ENCODE measurements around the gene TBXAS1.
"Not testable (repeated sequence)": the region's sequence is repeated elsewhere in the genome, so short reads cannot be mapped to it uniquely, and the experiment has no call there.

Gene TBXAS1

DNA sequence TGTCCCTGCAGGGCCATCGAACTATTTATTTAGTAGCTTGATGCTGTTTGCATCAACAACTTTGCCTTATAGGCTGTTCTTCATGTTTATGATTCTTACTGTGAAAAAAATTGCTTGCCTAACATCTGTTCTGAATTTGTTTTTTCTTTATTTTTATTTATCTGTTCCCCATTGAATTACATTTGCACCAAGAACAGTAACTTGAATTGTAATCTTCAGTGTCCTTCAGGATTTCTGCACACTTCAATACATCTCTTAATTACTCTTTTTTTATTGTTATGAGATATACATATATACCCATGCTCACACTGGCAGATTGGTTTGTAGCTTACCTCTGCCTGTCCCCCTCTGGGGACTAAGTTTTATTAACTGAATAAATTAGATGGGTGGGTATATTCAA lies 64.4 kb downstream of the TBXAS1 start:
- DNase-seq (ENCODE audit: low spot score), result no peak

DNA sequence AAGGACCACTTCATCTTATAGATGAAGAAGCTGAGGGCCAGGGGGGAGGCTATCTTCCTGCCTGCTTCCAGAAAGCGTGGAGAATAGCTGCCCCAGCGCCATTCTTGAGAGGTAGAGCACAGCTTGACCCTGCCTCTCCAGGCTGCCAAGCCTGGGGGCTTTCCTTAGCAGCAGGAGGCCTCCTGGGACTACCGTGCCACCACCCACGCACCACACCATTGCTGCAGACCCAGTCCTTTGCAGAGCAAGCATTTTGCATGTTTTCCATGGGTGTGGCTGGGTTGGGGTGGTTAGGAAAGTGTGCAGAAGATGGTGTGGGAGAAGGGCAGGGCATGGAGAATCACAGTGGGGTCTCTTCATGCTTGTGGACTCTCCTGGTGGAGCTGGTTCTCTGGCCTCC lies 64.9 kb downstream of the TBXAS1 start:
- no peak for DNase-seq (ENCODE audit: low spot score)

DNA sequence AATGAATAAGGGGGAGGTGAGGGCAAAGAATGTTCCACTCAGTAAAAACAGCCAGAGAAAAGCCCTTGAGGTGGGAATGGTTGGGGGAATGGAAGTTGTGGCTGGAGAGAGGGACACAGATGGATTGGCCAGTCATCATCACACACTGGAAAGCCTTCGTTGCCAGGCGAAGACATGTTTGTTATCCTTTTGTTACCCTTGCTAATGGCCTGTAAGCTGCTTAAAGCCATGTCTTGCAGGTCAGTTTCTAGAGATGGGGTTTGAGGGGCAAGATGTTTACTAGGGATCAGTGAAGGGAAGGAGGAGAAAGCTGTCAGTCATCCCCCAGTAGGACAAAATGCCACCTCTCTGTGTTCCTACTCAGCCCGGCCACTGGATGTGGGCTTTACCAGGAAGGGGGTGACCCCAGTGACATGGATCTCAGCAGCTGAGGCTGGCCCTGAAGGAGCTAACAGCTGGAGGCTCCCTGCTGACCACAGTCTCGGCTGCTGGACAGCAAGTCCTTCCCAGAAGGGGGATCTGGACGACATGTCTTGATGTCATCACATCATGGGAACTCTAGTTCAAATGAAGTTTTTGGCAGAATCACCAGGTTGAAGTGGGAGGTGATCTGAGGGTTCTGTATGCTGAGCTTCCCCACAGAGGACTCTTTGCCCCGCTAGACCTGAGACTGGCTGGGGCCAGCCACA lies 66.2 kb downstream of the TBXAS1 start:
- no peak for DNase-seq (ENCODE audit: low spot score)

DNA sequence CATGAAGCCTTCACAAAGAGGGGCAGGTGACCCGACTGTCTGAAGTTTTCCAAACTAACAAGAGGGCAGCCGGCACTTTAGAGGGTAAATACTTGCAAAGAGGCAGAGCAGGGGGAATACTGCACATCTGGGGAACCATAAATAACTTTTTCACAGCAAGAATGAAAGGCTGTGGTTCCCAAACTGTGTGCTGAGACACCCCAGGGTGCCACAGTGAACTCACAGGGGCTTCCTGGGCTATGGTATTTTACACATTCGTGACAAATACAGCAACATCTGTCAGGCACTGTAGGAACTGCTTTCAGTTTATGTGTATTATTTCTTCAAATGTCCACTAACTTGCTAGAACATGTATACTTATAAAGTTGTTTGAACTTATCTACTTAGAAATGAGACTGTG lies 67.2 kb downstream of the TBXAS1 start:
- no peak for DNase-seq (ENCODE audit: low spot score)

DNA sequence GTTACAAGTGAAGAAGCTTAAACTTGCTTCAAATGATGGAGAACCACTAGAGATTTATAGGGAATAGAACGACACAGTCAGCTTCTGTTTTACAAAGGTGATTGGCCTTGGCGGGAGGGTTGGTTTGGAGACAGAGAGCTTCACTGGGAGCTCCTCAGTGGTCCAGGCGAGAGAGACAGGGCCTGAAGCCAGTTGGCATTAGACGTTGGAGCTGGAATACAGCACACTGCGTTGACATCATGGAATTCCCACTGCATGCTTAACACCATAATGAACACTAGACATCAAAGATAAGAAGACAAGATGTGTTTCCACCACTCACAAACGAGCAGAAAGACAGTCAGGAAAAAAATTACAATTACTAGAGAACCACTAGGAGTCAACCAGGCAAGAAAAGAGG lies 67.8 kb downstream of the TBXAS1 start:
- no peak for DNase-seq (ENCODE audit: low spot score)

DNA sequence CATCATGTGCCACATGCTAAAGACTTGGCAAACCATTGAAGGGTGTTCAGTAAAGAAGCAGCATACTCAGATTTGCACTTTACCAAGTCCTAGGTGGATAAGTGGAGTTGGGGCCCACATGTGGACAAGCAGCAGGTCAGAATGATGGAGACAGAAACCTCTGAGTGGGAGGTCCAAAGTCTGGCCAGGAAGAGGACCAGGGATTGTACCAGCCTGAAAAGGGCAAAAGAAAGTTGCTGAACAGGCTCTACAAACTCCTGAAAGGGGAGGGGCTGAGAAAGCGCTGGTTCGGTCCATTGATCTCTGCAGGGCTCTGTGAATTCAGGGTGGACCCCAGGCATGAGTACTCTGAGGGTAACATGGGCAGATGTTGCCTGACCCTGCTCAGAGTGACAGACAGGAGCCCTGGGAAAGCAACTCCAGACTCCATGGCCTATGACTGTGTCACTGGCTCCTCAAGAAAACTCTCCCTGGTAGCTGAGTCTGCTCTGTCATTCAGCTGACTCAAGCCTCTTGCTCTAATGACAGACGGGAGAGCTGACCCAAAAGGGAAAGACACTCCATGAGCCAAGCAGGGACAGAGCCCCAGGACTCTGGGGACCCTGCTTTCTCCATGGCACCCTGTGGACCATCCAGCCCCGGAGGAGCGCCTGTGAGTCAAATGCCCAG lies 68.5 kb downstream of the TBXAS1 start:
- no peak for DNase-seq (ENCODE audit: low spot score)

DNA sequence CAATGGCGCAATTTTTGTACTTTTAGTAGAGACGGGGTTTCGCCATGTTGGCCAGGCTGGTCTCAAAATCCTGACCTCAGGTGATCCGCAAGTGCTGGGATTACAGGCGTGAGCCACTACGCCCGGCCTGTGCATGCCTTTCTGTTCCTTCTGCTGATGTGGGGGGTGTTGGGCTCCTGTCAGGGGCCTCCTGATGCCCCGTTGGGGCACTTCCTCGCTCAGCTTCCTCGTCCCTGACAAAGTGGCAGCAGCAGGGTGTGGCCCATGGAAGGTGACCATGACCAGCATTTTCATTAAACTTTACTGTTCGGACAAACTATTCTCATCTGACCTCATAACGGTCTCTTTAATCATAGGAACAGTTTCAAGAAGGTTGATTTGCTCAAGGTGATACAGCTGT lies 69.4 kb downstream of the TBXAS1 start:
- DNase-seq (ENCODE audit: low spot score), result no peak

DNA sequence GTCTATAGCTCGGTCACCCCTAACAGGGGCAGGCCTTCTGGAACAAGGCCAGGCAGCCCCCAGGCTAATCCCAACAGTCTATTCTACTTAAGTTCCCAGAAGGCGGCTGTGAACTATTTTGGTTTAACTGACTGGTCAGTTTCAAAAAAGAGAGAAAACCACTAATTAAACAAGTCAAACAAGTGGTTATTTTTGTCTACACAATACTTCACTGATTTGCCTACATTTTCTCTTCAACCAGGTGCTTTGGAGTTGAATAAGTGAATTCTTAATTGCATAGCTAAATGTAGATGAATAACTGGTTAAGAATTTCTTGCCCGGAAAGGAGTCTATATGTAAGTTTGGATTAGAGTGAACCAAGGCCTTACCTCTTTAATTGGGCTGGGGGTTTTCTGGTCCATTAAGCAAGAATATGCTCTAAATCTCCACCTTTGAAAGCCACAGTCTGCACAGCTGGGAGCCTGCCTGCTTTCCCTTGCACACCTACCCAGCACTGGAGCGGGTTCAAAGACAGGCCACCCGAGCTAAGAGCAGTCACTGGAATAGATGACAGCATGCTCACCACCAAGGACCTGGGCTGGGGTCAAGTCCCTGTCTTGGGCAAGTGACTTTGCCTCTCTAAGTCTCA lies 70.4 kb downstream of the TBXAS1 start:
- no peak for DNase-seq (ENCODE audit: low spot score)

DNA sequence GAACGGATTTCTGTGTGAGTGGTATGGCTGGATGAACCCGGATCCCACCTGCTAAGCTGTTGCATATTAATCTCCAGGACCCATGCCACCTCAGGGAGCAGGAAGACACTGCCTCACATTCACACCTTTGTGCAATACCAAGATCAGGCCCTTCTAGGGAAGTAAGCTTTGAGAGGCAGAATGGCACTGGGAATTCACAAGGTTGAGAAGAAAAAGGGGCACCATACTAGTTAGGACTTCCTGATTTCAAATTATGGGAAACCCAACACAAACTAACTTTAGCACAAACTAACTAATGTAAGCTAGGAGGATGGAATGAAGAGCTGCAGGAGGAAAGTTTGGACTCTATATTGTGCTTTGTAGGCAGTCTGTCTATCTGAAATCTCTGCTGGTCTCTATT lies 71.3 kb downstream of the TBXAS1 start:
- DNase-seq (ENCODE audit: low spot score), result no peak

DNA sequence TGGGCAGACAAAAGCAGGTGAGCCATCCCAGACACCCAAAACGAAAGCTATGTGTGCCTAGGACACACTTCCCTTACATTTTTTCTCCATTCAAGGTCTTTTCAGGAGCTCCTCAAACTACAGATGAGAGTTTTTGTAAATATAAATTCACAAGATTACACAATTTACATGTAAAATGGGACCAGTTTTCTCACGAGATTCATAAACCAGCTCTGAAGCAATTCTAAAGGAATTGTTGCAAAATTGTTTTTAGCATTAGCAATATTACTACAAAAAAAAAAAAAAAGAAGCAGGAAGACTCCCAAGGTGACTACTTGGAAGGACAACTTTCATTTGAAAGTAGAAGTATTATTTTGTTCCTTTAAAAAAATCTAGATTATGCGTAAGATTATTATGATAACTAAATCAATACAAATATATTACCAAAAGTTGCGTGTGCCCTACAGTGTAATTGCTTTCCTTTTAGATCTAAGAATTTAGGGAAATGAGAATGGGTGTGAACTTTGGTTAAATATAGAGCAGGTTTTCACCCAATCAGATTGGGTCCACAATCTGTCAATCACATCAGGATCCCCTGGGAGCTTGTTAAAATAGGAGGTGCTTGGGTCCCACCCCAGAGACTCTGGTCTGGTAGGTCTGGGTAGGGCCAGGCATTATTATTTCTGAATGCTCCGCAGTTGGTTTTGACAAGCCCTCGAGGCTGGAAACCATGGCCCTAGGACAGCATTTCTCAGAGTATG lies 72.2 kb downstream of the TBXAS1 start:
- DNase-seq (ENCODE audit: low spot score), result no peak

DNA sequence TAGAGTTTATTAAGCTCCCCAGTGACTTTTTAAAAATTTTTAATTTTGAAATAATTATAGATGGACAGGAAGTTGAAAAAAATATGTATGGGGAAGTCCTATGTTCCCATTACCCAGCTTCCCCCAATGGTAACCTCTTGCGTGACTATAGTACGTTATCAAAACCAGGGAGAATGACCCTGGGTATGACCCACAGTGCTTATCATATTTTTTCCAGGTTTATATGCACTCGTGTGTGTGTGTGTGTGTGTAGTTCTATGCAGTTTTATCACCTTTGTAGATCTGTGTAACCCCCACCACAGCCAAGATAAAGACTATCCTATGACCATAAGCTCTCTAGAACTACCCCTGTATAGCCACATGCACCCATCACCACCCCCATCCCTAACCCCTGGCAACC lies 72.8 kb downstream of the TBXAS1 start:
- no peak for DNase-seq (ENCODE audit: low spot score)

DNA sequence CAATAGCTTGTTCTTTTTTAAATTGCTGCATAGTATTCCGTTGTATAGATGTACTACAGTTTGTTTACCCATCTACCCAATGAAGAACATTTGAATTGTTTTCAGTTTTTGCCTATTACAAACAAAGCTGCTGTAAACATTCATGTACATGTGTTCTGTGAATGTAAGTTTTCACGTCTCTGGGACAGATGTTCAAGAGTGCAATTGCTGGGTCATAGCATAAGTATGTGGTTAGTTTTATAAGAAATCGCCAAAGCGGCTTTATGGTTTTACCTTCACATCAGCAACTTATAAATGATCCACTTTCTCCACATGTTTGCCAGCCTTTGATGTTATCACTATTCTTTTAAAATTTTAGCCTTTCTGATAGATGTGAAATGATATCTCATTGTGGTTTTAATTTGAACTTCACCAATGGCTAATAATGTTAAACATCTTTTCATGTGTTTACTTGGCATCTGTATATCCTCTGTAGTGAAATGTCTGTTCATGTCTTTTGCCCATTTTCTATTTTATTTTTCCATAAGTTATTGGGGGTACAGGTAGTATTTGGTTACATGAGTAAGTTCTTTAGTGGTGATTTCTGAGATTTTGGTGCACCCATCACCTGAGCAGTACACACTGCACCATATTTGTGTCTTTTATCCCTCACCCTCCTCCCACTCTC lies 73.5 kb downstream of the TBXAS1 start:
- no peak for DNase-seq (ENCODE audit: low spot score)

DNA sequence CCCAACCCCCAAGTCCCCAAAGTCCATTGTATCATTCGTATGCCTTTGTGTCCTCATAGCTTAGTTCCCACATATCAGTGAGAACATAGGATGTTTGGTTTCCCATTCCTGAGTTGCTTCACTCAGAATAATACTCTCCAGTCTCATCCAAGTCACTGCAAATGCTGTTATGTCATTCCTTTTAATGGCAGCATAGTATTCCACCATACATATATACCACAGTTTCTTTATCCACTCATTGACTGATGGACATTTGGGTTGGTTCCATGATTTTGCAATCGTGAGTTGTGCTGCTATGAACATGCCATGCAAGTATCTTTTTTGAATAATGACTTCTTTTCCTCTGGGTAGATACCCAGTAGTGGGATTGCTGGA lies 74.0 kb downstream of the TBXAS1 start:
- not testable (repeated sequence) for DNase-seq (ENCODE audit: low spot score)

DNA sequence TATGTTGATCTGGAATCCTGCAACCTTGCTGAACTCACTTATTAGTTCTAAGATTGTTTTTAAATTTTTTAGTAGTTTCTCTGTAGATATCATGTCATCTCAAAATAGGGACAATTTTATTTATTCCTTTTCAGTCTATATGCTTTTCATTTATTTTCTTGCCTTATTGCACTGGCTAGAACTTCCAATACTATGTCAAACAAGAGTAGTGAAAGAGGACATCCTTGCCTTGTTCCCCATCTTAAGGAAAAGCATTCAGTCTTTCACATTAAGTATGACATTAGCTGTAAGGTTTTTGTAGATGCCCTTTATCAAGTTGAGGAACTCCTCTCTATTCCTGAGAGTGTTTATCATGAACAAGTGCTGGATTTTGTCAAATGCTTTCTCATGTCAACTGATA lies 77.8 kb downstream of the TBXAS1 start:
- DNase-seq (ENCODE audit: low spot score), result no peak

DNA sequence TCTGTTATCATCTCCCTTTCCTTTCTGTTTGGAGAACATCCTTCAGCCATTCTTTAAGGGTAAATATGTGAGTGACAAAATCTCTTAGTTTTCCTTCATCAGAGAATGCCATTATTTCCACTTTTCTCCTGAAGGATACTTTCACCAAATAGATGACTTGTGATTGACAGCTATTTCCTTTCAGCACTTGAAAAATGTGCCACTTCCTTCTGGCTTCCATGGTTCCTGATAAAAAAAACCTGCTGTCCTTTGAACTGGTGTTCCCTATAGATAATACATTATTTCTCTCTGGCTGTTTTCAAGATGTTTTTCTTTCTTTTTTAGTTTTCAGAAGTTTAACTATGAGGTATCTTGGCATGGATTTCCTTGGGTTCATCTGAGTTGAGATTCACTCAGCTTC lies 79.7 kb downstream of the TBXAS1 start:
- DNase-seq (ENCODE audit: low spot score), result no peak

DNA sequence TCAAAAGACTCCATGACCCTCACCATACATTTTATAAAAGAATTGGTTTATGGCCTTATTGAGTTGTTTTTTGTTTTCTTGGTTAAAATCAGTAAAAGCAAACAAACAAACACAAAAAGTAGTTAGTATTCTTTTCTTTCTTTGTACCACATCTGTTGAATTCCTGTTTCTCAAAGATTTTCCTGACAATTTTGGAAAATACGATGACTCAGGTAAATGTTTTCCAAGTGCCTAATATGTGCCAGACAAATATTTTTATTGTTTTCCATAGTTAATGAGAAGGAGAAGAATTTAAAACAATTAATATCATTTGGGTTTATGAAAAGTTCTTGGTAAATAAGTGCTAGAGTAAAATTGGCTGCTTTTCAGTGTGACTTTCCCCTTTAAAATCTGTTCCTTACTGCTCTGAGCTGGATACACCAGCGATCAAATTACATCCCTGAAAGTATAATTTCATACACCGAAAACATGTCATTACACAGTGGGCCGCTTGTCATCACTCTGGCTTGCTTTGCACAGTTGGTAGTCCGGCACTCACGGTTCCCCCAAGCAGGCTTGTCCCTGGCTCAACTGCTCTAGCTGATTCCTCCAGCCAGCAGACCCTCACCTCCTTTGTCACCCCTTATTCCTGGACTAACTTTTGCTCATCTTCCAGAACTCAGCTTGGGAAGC lies 80.5 kb downstream of the TBXAS1 start:
- no peak for DNase-seq (ENCODE audit: low spot score)

DNA sequence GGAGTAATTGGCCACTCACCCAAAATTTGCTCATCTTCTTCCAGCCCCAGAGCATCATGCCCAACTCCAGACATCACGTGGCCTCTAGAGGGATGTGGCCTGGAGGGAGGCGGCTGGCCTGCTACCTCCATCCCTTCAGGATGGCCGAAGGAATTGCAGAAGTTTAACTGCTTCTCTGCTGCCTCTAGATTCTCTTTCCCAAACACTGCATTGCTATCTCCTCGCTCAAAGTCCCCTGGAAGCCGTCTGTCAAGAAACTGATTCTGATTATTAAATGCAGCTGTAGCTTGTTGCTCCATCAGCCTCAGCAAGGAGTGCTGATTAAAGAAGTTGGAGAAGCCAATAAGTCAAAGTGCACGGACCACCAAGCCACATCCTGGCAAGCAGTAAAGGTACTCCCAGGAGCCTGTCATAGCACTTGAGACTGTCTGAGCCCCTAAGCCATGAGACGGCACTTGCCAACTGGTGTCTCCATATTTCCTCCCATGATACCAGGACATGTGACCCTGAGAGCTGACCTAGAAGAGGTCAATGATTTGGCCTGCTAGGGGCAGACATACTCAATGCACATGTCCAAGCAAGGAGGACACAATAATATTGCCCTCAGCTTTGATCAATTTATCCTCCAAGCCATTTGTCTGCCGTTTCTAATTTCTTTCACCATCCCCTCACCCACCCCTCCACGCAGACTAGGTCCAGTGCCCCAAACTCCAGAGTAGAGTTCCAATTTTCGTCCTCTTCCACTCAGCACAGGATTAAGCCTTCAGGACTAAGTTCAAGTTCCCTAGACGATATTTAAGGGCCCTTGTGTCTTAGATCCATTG lies 84.2 kb downstream of the TBXAS1 start:
- DNase-seq (ENCODE audit: low spot score), result no peak

DNA sequence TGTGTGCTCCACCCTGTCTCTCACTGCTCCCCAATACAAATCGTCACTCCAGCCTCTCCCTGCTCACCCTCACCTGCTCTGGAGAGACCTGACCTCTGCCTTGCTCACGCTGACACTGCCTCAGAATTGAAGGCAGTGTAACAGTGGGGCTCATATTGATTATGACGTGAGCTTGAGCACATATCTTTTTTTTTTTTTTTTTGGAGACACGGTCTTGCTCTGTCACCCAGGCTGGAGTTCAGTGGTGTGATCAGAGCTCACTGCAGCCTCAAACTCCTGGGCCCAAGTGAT lies 84.7 kb downstream of the TBXAS1 start:
- DNase-seq (ENCODE audit: low spot score), result no peak

DNA sequence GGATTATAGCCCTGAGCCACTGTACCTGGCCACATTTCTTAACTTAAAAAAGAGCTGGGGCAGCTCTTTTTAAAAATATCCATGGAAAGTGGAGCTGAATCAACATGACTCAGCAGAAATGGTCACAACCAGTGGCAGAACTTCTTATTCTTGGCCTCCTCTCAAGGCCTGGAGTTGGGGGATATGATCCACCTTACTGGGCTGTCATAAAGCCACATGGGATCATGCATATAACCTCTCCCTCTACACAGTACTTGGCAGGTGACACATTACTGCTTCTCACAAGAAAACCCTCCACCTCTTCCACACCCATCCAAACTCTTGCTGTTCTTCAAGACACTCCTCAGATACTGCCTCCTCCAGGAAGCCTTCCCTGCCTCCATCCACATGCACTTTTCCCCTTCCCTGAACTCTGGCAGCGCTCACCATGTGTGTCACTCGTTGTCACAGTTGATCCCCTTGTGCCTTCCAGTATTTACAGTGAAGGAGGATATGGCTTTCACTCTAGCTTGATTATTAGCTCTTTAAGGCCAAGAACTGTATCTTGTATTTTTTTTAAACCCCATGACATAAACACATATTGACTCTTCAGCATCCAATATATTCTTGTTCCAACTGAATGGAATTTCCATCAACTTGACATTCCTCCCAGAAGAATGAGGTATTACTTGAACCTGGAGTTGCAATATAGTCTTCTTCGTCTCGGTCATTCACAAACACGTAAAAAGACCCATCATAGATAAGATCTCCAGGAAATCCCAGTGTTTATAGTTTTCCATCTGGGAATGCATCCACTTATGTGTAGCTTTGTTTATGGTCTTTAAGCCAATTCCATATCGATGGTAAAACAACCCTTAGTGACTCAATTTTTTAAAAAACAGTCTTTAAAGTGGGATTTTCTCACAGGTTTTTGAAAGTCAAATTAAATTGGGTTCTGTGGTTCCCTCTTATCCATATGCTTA lies 85.5 kb downstream of the TBXAS1 start:
- DNase-seq (ENCODE audit: low spot score), result no peak

DNA sequence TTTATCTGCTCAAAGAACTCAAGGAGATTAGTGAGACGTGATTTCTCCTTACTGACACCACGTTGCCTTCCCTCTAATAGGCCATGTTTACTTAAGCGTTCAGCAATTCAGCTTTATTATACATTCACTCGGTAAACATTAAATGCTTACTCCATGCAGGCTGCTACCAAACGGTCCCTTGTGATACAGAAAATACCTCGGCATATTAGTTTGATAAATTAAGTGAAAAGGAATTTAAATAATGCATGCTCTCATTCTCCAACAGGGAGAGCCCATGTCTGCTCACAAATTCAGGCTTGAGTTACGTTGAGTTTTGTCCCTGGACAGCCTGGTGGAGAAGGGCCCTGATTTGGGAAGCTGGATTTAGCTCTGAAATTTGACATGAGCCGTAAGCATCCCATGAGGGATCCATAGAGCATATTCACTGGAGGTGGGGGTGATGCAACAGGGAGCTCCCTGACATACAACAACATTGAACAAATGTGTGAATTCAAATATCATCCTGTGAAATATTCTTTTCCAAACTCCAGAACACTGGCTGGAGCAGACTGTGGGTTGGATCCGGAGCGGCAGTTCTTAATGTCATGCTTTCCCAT lies 86.3 kb downstream of the TBXAS1 start:
- no peak for DNase-seq (ENCODE audit: low spot score)

Measured in D341Med (cell line).